Measurements from ENCODE around the gene TBC1D2B. TPM values are rescaled to one million over a fixed set of nuclear protein-coding genes. Genes with fewer than 3 reads are reported as not detected.

The TBC1D2B gene
- total RNA-seq, 1 donor from 2014 or later, result 63.3 TPM

DNA sequence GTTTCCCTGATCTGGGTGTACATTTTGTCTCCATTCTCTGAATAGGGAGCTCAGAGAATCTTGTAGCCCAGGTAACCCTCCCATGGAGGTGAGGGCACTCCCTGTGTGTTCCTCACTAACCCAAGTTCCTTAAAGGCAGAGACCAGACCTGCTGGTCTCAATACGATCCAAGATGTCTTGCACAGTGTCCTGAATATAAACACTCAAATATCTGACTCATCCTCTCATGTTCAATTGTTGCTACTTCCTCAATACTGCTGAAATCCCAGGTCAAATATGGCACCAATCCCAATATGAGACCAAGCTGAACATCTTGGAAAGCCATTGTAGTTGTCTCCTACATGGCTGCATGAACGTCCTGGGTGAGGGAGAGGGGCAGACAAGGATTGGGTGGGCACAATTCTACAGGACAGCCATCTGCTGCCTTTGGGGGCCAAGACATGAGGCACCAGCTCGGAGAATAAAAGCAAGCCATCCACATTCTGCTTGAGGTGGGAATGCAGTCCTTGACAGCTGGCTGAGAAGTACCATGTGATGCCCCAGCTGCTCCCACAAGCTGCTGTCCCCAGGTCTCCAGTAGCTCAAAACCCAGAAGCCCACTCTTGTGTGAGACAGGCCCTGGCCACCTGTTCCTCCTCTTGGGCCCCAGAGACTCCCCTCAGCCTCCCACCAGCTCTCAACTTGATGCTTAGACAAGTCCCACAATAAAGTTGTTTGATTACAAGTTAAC is 18.2 kb downstream of the TBC1D2B start:
- no peaks in the 10 kb centered on the region for H3K36me3 ChIP-seq
- H3K4me3 ChIP-seq, result no peak overlapping the region
- intact Hi-C loops (cut with DNase I), result no loop called here
- no peaks in the 10 kb centered on the region for H3K27me3 ChIP-seq
- TF ChIP-seq, protein P1, sequence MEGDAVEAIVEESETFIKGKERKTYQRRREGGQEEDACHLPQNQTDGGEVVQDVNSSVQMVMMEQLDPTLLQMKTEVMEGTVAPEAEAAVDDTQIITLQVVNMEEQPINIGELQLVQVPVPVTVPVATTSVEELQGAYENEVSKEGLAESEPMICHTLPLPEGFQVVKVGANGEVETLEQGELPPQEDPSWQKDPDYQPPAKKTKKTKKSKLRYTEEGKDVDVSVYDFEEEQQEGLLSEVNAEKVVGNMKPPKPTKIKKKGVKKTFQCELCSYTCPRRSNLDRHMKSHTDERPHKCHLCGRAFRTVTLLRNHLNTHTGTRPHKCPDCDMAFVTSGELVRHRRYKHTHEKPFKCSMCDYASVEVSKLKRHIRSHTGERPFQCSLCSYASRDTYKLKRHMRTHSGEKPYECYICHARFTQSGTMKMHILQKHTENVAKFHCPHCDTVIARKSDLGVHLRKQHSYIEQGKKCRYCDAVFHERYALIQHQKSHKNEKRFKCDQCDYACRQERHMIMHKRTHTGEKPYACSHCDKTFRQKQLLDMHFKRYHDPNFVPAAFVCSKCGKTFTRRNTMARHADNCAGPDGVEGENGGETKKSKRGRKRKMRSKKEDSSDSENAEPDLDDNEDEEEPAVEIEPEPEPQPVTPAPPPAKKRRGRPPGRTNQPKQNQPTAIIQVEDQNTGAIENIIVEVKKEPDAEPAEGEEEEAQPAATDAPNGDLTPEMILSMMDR (IDR thresholded peaks at IDR 0.05), result no peak
- DNase-seq (ENCODE audit: low spot score in 2 of 2), result no peak
- H3K4me1 ChIP-seq, result peaks cover 7 to 52% of the 10 kb centered on the region in 2 donors
- no peaks in the 10 kb centered on the region for H3K9me3 ChIP-seq
- peak overlapping the region; percentile 39 to 44 for H3K27ac ChIP-seq

DNA sequence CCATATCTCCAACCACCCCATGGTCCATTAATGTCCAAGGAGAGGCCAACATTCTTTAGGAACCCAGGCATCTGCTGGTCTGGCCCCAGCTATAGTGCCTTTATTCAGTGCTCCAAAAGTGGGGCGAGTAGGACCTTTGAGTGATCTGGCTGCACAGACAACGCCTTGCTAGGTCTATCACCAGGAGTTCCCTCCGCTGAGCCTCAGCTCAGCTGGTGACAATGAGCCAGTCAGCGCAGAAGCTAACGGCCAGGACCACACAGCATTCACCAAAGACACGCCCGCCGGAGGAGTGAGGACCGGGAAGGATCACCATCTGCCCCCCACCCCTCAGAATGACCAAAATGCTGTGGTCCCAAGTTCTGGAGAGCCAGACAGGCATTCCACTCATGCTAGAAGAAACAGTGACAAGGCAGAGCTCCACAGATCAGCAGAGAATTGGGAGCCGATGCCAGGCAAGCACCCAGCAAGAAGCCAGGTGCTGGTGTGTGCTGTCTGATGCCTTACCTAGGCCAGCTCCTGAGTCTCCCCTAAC is 19.0 kb downstream of the TBC1D2B start:
- H3K27me3 ChIP-seq, result no peaks in the 10 kb centered on the region
- no peak for DNase-seq (ENCODE audit: low spot score in 2 of 2)
- H3K9me3 ChIP-seq, result no peaks in the 10 kb centered on the region
- H3K27ac ChIP-seq, result peak overlapping the region; percentile 39 to 44
- no peak overlapping the region for H3K4me3 ChIP-seq
- TF ChIP-seq, protein P1 (IDR thresholded peaks at IDR 0.05), result no peak
- peaks cover 4 to 5% of the 10 kb centered on the region in 2 donors for H3K36me3 ChIP-seq
- intact Hi-C loops (cut with DNase I), result no loop called here
- H3K4me1 ChIP-seq, result peaks cover 0 to 44% of the 10 kb centered on the region in 2 donors

DNA sequence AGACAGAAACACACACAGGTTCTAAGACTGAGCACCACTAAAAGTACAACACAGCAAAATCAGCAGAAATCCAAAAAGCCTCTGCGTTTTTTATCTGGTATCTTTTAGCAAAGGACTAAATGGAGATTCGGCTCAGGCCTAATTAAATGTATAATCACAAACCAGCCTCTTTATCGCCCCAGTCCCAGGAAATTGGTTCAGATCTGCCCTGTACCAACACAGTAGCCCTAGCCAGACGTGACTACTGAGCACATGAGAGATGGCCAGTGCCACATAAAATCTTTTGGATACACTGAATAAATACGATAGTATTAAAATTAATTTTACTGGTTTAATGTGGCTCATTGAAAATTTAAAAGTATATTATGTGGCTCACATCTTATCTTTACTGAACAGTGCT is 19.7 kb downstream of the TBC1D2B start:
- H3K27me3 ChIP-seq, result no peaks in the 10 kb centered on the region
- peaks cover 10 to 11% of the 10 kb centered on the region in 2 donors for H3K36me3 ChIP-seq
- TF ChIP-seq, protein P1 (IDR thresholded peaks at IDR 0.05), result no peak
- H3K9me3 ChIP-seq, result no peaks in the 10 kb centered on the region
- intact Hi-C loops (cut with DNase I), result no loop called here
- DNase-seq (ENCODE audit: low spot score in 2 of 2), result no peak
- peaks cover 0 to 37% of the 10 kb centered on the region in 2 donors for H3K4me1 ChIP-seq
- peak overlapping the region; percentile 44 to 48 for H3K27ac ChIP-seq
- no peak overlapping the region for H3K4me3 ChIP-seq

DNA sequence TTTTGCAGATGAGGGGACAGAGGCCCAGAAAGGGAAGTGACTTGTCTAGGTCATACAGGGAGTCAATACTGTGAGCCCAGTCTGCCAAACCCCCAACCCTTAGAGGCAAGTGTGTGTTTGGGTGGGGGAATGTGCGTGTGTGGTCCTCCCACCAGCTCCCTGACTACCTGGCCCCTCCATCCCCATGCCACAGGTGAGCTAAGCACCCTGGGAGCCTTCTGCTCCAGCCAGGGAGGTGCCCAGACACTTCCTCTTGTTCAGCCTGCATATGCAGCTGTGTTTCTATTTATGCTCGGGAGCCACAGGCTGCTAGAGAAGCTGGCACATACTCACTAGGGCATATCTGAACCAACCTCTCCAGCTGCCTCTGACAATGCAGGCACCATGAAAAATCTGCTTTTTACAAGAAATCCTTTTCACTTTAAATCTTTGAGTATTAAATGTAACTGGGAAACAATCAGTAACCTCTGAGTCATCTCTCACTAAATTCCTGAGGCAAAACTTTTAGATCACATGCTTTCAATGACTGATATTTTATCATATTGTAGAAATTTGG is 20.7 kb downstream of the TBC1D2B start:
- H3K27ac ChIP-seq, result peak overlapping the region; percentile 44 to 48
- intact Hi-C loops (cut with DNase I), result no loop called here
- no peak overlapping the region for H3K4me3 ChIP-seq
- DNase-seq (ENCODE audit: low spot score in 2 of 2), result peak in 1 of 2 donors; percentile 63
- H3K4me1 ChIP-seq, result peaks cover 5 to 34% of the 10 kb centered on the region in 2 donors
- H3K36me3 ChIP-seq, result peaks cover 10 to 11% of the 10 kb centered on the region in 2 donors
- no peaks in the 10 kb centered on the region for H3K27me3 ChIP-seq
- TF ChIP-seq, protein P1 (IDR thresholded peaks at IDR 0.05), result no peak
- H3K9me3 ChIP-seq, result no peaks in the 10 kb centered on the region

DNA sequence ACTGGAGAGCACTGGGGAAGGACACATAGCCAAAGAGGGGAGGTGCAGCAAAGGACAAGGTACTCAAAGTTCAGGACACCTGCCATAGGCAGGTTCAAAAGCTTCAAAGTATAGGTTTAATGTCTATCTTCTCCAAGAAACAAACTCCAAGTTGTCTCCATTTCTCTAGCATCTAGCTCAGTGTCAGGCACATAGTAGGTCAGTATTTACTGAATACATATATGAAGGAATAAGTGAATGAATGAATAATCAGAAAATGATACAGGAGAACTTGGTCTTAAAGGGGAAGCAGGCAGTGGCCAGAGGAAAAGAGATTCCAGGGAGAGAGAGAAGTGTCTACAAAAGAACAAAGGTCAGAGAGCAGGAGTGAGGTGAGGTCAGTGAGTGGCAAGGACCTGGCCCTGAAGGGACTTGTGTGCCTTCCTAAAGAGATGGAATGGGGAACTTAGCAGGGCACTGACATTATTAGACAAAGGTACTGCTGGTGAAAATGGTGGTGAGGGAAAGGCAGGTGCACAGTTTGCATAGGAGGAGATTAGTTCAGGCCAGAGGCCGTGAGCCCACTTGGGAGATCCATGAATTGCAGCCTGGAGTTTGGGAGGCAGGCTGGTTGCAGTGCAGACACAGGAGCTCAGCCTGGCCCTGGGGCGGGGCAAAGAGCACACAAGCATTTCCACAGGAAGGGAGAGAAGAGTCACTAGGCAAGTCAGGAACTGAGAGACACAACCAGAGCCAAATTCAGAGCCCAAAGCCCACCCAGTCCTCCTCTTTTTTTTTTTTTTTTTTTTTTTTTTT is 21.4 kb downstream of the TBC1D2B start:
- peaks cover 6 to 30% of the 10 kb centered on the region in 2 donors for H3K4me1 ChIP-seq
- H3K36me3 ChIP-seq, result peaks cover 10 to 11% of the 10 kb centered on the region in 2 donors
- no peaks in the 10 kb centered on the region for H3K27me3 ChIP-seq
- no peaks in the 10 kb centered on the region for H3K9me3 ChIP-seq
- peak in 1 of 2 donors; percentile 66 for DNase-seq (ENCODE audit: low spot score in 2 of 2)
- H3K27ac ChIP-seq, result peak overlapping the region; percentile 36 to 44
- intact Hi-C loops (cut with DNase I), result no loop called here
- no peak overlapping the region for H3K4me3 ChIP-seq
- TF ChIP-seq, protein P1 (IDR thresholded peaks at IDR 0.05), result no peak

Measured in ascending aorta (tissue), 2 donors.